ENCODE results near the gene KCND2. TPM values are rescaled to one million over a fixed set of nuclear protein-coding genes. Genes with fewer than 3 reads are reported as not detected.

KCND2 gene
- total RNA-seq, 2 experiments from 2014 or later: not detected

DNA sequence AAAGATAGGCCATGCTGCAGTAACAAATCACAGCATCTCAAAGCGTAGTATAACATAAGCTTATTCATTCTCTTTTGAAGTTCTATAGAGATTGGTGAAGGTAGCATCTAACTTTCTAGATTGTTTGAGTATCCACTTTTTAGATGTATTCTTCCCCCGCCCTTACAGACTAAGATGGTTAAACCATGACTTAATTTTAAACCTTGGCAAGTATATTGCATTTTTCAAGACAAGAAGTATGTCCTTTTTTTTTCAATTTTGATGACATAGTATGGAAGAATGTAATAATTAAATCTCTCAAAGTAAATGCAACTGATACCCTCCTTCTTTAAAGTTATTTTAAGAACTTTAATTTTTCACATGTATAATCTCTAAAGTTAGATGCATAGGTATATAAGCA, 190.0 kb downstream of the KCND2 start:
- Histone ChIP-seq H3K9me2 (ENCODE audit: insufficient read depth, low read length) (no peaks in the 10 kb centered on the region), H3K36me3 (ENCODE audit: insufficient read depth, low read length) (no peaks in the 10 kb centered on the region), H3K4me3 (ENCODE audit: low read depth, low read length, poor library complexity, severe bottlenecking) (no peak overlapping the region), H3K27ac (ENCODE audit: low read depth, low read length, poor library complexity, severe bottlenecking) (no peak overlapping the region), H2AFZ (ENCODE audit: low read length) (no peak overlapping the region), H3K79me2 (ENCODE audit: insufficient read depth, low read depth, low read length) (no peaks in the 10 kb centered on the region), H3K4me2 (ENCODE audit: low read length) (no peak overlapping the region), H3K4me1 (ENCODE audit: insufficient read depth, low read length, poor library complexity, severe bottlenecking) (no peaks in the 10 kb centered on the region), H3K9me3 (ENCODE audit: low read length) (no peaks in the 10 kb centered on the region), H4K20me1 (ENCODE audit: insufficient read depth, low read length) (no peaks in the 10 kb centered on the region)
- POLR2A ChIA-PET: interaction anchor here (0.5 kb wide), 1 partner anchor 8 kb away, joined by 4 read pairs; no protein-coding TSS in a partner anchor
- intact Hi-C loops (cut with micrococcal nuclease; ENCODE audit: unreplicated experiment): no loop called here
- BruUV-seq (replicated peaks): no TSS peak
- CTCF ChIA-PET (ENCODE audit: unreplicated experiment): no interaction called here
- DNase-seq (ENCODE audit: low spot score): no peak
- TF ChIP-seq EZH2phosphoT487 (IDR thresholded peaks at IDR 0.05; ENCODE audit: borderline replicate concordance, low read depth, low read length): no peak
- TF ChIP-seq, protein P1, sequence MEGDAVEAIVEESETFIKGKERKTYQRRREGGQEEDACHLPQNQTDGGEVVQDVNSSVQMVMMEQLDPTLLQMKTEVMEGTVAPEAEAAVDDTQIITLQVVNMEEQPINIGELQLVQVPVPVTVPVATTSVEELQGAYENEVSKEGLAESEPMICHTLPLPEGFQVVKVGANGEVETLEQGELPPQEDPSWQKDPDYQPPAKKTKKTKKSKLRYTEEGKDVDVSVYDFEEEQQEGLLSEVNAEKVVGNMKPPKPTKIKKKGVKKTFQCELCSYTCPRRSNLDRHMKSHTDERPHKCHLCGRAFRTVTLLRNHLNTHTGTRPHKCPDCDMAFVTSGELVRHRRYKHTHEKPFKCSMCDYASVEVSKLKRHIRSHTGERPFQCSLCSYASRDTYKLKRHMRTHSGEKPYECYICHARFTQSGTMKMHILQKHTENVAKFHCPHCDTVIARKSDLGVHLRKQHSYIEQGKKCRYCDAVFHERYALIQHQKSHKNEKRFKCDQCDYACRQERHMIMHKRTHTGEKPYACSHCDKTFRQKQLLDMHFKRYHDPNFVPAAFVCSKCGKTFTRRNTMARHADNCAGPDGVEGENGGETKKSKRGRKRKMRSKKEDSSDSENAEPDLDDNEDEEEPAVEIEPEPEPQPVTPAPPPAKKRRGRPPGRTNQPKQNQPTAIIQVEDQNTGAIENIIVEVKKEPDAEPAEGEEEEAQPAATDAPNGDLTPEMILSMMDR (conservative IDR thresholded peaks at IDR 0.05; ENCODE audit: low read length): no peak

DNA sequence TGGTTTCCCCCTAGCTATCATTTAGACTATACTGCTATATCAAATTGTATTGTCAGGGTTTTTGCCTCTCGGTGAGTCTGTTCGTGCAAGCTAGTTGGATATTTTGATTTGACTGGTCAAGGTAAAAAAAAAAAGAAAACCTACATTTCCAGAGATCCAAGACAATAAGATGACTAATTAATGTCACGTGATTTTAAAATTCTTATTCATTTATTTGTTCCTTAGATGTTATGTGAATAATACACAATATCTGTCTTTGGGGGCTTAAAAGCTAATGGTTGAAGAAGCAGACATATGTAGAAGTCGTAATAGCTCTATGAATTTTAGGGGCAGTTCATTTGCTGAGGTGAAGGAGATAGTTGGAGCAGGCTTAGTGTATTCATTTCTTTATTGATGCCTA, 191.1 kb downstream of the KCND2 start:
- CTCF ChIA-PET (ENCODE audit: unreplicated experiment): no interaction called here
- no peaks in the 10 kb centered on the region for H3K4me1 ChIP-seq (ENCODE audit: insufficient read depth, low read length, poor library complexity, severe bottlenecking)

DNA sequence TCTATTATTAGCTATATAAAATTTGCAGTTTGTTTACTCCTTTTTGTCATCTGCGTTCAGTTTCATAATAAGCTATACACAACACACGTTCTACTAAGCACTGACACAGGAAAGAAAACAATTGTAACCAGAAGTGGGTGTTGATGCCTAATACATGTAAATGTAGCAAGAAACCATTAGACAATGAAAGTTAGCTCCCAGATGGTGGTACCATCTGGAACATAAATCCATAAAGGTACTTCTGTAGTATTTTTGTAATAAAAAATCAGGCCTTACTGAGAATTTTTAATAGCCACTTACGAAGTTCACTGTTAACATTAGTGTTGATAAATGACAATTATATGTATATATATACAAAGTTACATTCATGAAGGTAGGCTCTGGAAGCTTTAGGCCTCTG, 194.7 kb downstream of the KCND2 start:
- CTCF ChIA-PET (ENCODE audit: unreplicated experiment): no interaction called here

More for the DNA sequence above, 191.1 kb downstream of the KCND2 start:
- Histone ChIP-seq H3K9me2 (ENCODE audit: insufficient read depth, low read length) (no peaks in the 10 kb centered on the region), H3K27ac (ENCODE audit: low read depth, low read length, poor library complexity, severe bottlenecking) (no peak overlapping the region), H3K36me3 (ENCODE audit: insufficient read depth, low read length) (no peaks in the 10 kb centered on the region), H3K79me2 (ENCODE audit: insufficient read depth, low read depth, low read length) (no peaks in the 10 kb centered on the region), H4K20me1 (ENCODE audit: insufficient read depth, low read length) (no peaks in the 10 kb centered on the region), H3K4me3 (ENCODE audit: low read depth, low read length, poor library complexity, severe bottlenecking) (no peak overlapping the region), H2AFZ (ENCODE audit: low read length) (no peak overlapping the region), H3K9me3 (ENCODE audit: low read length) (no peaks in the 10 kb centered on the region), H3K4me2 (ENCODE audit: low read length) (no peak overlapping the region)
- TF ChIP-seq EZH2phosphoT487 (IDR thresholded peaks at IDR 0.05; ENCODE audit: borderline replicate concordance, low read depth, low read length): no peak
- TF ChIP-seq, protein P1 (conservative IDR thresholded peaks at IDR 0.05; ENCODE audit: low read length): no peak
- POLR2A ChIA-PET: no interaction called here
- no TSS peak for BruUV-seq (replicated peaks)
- no peak for DNase-seq (ENCODE audit: low spot score)
- intact Hi-C loops (cut with micrococcal nuclease; ENCODE audit: unreplicated experiment): no loop called here

More for the DNA sequence above, 194.7 kb downstream of the KCND2 start:
- POLR2A ChIA-PET: interaction anchor here (0.6 kb wide), 1 partner anchor 1817 kb away, joined by 6 read pairs; no protein-coding TSS in a partner anchor
- H3K4me3 ChIP-seq (ENCODE audit: low read depth, low read length, poor library complexity, severe bottlenecking): no peak overlapping the region
- intact Hi-C loops (cut with micrococcal nuclease; ENCODE audit: unreplicated experiment): no loop called here
- no peak for DNase-seq (ENCODE audit: low spot score)
- H3K36me3 ChIP-seq (ENCODE audit: insufficient read depth, low read length): no peaks in the 10 kb centered on the region
- no peak overlapping the region for H3K27ac ChIP-seq (ENCODE audit: low read depth, low read length, poor library complexity, severe bottlenecking)
- H2AFZ ChIP-seq (ENCODE audit: low read length): no peak overlapping the region
- BruUV-seq (replicated peaks): no TSS peak
- no peaks in the 10 kb centered on the region for H3K9me2 ChIP-seq (ENCODE audit: insufficient read depth, low read length)
- no peaks in the 10 kb centered on the region for H3K4me1 ChIP-seq (ENCODE audit: insufficient read depth, low read length, poor library complexity, severe bottlenecking)
- TF ChIP-seq EZH2phosphoT487 (IDR thresholded peaks at IDR 0.05; ENCODE audit: borderline replicate concordance, low read depth, low read length): no peak
- TF ChIP-seq, protein P1 (conservative IDR thresholded peaks at IDR 0.05; ENCODE audit: low read length): no peak
- H4K20me1 ChIP-seq (ENCODE audit: insufficient read depth, low read length): no peaks in the 10 kb centered on the region
- H3K4me2 ChIP-seq (ENCODE audit: low read length): no peak overlapping the region
- no peaks in the 10 kb centered on the region for H3K9me3 ChIP-seq (ENCODE audit: low read length)
- H3K79me2 ChIP-seq (ENCODE audit: insufficient read depth, low read depth, low read length): no peaks in the 10 kb centered on the region
